ENCODE data around the gene CPE.

The CPE gene

GRCh38 chr4:165506849-165507248, 128.0 kb downstream of the CPE start:
- DNase-seq (ENCODE audit: low read depth in 3 of 3, low spot score in 1 of 3) = no peak

GRCh38 chr4:165507381-165507780, 128.6 kb downstream of the CPE start:
- DNase-seq (ENCODE audit: low read depth in 3 of 3, low spot score in 1 of 3) = no peak

GRCh38 chr4:165508372-165509120, 129.7 kb downstream of the CPE start:
- DNase-seq (ENCODE audit: low read depth in 3 of 3, low spot score in 1 of 3) = no peak

GRCh38 chr4:165512424-165512823, 133.6 kb downstream of the CPE start:
- no peak for DNase-seq (ENCODE audit: low read depth in 3 of 3, low spot score in 1 of 3)

DNA sequence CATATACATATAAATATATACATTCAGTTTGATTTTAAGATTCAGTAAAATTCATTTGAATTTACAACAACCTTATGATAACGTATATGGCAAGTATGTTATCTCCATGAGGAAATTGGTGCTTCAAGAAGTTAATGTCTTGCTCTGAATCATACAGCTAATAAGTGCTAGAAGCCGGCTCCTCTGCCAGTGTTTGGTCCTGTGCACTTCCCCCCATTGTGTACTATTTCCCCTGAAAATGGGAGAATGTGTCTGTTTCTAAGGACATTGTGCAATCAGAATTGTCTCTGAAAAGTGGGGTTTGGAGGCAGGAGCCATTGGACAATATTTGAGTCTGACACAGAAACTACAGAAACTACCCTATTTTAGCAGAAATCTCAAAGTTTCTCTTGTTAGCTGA, 135.9 kb downstream of the CPE start:
- DNase-seq (ENCODE audit: low read depth in 3 of 3, low spot score in 1 of 3) = no peak

- no peak for DNase-seq (ENCODE audit: low read depth in 3 of 3, low spot score in 1 of 3)
Measured at GRCh38 chr4:165515201-165515600, 136.4 kb downstream of the CPE start.

DNA sequence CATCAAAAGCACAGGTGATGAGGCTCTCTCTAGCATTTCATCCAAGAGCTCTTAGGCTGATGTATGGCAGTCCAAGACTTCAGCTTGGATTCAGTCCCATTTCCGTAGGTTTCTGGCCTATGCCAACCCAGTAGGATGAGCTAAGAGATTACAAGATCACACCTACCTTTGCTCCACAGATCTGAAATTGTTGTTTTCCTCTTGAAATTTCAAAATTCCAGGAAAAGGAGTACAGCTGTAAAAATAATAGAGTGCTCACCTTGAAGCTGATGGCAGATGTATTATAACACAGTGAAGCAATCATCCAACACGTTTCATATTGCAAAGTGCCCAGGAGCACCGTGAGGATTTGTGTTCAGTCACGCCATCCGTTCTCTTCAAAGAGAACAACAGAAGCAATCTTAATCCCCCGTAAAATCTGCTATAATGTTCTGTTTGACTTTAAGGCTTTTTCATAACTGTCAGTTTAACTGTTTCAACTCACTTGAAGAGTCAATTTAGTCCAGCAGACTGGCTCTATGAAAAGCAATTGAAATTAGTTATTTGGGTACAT, 137.5 kb downstream of the CPE start:
- no peak for DNase-seq (ENCODE audit: low read depth in 3 of 3, low spot score in 1 of 3)

DNA sequence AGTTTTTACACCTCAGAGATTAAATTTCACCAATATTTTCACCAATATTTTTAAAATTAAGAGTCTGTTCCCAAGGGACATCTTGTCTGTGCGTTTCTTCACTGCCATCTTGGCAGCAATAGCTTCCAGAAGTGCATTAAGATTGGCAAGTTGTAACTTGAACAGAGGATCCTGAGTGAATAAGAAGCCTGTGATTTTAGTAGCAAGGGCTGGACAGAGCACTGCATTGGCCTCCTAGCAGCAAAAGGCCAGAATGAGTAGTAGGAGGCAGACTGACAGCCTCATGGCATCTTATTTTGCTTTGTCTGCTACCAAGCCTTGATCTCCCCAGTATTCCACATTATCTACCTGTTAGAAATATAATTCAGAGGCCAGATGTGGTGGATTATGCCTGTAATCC, 138.4 kb downstream of the CPE start:
- no peak for DNase-seq (ENCODE audit: low read depth in 3 of 3, low spot score in 1 of 3)

DNA sequence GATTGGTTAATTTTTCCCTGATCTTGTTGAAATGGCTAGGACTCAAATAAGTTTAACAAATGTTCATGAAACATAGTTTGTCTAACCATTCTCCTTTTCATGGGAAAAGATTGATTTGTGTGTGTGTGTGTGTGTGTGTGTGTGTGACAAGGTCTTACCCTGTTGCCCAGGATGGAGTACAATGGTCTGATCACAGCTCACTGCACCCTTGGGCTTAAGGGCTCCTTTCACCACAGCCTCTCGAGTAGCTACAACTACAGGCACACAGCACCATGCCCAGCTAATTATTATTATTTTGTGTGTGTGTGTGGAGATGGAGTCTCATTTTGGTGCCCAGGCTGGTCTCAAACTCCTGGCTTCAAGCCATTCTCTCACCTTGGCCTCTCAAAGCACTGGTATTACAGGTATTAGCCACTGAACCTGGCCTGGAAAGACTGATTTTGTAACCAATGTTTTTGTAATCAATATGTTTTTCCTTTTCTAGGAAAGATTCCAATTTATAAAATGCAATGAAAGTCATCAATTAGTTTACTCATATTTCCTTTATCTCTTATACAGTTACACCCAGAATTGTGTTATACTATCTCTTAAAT, 139.3 kb downstream of the CPE start:
- DNase-seq (ENCODE audit: low read depth in 3 of 3, low spot score in 1 of 3) = no peak

- no peak for DNase-seq (ENCODE audit: low read depth in 3 of 3, low spot score in 1 of 3)
Measured at GRCh38 chr4:165518686-165519085, 139.9 kb downstream of the CPE start.

- DNase-seq (ENCODE audit: low read depth in 3 of 3, low spot score in 1 of 3) = no peak
Measured at GRCh38 chr4:165519591-165519990, 140.8 kb downstream of the CPE start.

DNA sequence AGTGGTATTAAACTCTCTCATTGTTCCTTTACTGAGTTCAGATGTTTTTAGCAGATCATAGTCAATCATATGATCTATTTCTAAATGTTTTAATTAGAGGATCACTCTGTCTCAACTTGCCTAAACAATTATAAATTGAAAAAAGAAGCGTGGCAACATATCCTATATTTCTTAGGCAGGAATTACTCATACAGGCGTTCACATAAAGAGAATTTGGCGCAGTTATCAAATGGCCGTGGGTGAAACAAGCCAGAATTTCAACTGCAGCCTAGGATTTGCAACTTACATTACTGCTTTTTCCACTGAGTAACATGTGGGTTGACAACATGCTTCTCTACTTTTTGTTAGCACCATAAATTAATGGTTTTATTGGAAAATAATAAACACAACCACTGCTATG, 141.3 kb downstream of the CPE start:
- DNase-seq (ENCODE audit: low read depth in 3 of 3, low spot score in 1 of 3) = no peak

DNA sequence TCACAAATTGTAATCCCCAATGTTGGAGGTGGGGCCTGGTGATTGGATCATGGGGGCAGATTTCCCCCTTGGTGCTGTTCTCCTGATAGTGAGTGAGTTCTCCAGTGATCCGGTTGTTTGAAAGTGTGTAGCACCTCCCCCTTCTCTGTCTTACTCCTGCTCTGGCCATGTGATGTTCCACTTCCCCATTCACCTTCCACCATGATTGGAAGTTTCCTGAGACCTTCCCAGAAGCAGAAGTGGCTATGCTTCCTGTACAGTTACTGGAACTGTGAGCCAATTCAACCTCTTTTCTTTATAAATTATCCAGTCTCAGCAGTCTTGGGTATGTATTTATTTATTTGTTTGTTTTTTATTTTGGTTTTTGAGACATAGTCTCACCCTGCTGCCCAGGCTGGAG, 143.2 kb downstream of the CPE start:
- DNase-seq (ENCODE audit: low read depth in 3 of 3, low spot score in 1 of 3) = no peak

DNA sequence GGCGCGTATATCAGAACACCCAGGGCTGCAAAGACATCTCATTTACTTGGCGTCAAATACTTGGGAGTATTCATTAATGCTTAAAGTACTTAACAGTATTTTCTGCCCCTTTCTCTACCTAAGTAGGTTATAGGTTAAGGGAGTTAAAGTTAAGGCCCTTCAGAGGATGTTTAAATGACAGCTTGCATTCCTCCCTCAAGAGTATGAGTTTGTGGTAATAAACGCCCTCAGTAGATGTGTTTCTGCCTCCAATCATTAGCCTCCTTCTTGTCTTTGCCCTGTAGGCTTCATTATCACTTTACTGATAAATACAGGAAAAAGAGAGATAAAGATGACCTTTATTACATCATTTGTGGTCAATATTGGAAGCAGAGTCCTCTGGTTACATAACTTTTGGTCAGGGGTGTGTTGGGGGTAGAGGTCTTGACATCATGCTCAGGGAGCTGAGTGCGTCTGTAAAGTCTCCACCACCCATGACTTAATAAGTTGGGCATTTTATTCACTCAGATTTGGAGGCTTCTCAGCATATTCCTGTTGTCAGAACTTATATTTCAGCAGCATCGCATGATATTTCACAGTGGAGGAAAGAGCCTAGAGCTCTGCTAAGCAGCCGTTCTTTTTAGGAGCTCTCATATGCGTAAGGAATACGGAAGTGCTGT, 145.9 kb downstream of the CPE start:
- no peak for DNase-seq (ENCODE audit: low read depth in 3 of 3, low spot score in 1 of 3)

GRCh38 chr4:165532976-165533375, 154.2 kb downstream of the CPE start:
- no peak for DNase-seq (ENCODE audit: low read depth in 3 of 3, low spot score in 1 of 3)

DNA sequence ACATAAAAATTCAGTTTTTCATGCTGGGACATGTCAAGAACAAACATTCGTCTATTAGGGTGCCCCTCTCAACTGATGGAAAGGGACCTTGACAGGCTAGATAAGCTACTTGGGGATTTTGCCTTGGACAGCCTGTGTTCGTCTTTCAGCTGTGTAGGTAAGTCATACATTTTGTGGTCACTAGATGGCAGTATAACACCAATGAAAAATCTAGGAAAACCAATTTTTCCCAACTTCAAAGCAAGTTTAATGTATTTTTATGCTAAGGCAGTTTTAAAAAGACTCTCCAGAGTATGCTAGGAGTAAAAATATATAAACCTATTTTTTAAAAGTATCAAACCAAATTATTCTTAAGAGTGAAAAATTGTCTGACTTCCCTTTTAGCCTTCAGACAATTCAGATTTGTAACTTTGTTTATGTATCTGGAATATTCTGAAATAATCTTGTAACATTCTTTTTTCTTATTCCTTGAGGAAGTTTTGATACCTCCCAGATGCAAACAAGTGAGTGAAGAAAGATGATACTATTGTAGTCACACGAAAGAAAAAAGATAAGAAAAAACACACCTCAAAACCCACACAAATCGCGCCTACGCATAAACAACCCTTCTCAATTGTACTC, 158.3 kb downstream of the CPE start:
- DNase-seq (ENCODE audit: low read depth in 3 of 3, low spot score in 1 of 3) = no peak

GRCh38 chr4:165539801-165540200, 161.0 kb downstream of the CPE start:
- no peak for DNase-seq (ENCODE audit: low read depth in 3 of 3, low spot score in 1 of 3)

DNA sequence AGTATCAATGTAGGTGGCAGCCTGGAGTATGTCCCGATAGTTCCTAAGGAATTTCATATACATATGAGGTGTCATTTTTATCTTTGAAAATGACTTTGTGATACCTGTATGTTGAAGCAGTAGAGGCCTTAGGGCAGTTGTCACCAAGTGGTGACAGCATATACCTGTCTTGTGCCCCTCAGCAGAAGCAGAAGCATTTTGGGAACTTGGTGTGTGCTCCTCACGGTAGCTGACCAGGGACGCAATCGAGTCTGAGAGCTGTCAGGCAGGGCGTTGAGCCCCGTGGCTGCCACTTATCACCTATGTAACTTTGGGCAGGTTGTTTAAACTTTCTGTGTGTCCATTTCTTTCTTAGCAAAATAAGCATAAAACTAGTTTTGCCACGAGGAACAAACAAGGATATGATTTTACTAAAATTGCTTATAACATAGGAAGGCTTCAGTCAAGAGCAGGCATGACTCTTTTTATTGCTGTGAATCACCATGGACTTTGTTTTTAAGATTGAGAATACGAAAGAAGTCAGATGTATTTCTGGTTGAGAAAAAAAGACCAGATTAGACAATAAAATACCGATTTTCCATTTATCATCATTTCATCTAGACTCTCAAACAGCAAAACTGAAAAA, 161.5 kb downstream of the CPE start:
- no peak for DNase-seq (ENCODE audit: low read depth in 3 of 3, low spot score in 1 of 3)

DNA sequence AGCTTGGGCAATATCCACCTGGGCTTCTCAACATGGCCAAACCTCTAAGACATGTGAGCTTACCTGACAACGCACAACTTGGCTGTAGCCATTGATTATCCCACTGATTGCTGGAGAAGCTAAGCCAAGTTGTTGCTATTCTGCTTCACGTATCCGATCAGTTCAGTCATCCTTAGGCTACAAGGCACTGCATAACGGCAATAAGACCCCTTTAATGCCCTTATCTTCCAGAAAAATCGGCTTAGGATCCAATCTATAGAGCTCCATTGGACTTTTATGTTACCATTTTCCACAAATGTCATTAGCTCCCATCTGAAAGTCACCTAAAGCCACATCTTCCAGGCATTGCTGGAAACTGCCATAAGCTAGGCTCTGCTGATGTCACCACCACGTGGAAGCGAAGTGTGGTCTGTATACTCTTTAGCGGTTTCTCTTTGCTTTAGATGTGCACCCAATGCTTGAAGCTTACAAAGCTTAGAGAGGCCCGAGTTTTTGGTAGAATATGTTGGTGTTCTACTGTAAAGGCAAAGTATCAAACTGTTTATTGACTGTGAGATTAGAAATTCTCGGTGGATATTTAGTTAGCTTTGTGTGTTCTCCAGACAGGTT, 163.1 kb downstream of the CPE start:
- no peak for DNase-seq (ENCODE audit: low read depth in 3 of 3, low spot score in 1 of 3)

DNA sequence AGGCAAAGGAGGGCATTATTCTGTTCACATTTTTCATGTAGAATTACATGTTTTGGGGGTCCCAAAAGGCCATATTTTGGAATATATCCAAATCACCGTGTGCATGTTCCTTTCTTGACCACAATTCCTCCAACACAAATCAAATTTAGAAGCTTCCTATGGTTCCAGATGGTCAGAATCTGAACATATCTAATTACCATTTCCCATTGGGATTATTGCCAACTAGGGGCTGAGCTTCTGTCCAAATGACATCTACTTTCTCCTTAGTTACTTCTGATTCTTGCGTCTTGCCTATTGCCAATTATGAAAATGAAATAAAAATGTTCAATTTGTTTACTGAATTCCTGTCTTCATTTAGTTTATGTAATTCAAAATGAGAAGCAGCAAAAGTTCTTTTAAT, 163.7 kb downstream of the CPE start:
- DNase-seq (ENCODE audit: low read depth in 3 of 3, low spot score in 1 of 3) = no peak
